WI38 (cell line): ENCODE measurements around the gene TMEM164.

Source experiments
- H3K4me3 ChIP-seq: 2 replicates; pipeline ENCODE4 v1.5.1; 2011; ENCODE audit warnings: low read depth, mild to moderate bottlenecking, control low read depth, low read length
- TF ChIP-seq, protein P1 (sequence below): IDR thresholded peaks from 2 replicates; pipeline ENCODE4 v1.5.1; 2012; ENCODE audit warnings: low read depth, mild to moderate bottlenecking, control low read depth, low read length

The TMEM164 gene

GRCh38 chrX:110159865-110160264 lies 157.0 kb downstream of the TMEM164 start:
- no peak overlapping the region for H3K4me3 ChIP-seq
- TF ChIP-seq, protein P1, sequence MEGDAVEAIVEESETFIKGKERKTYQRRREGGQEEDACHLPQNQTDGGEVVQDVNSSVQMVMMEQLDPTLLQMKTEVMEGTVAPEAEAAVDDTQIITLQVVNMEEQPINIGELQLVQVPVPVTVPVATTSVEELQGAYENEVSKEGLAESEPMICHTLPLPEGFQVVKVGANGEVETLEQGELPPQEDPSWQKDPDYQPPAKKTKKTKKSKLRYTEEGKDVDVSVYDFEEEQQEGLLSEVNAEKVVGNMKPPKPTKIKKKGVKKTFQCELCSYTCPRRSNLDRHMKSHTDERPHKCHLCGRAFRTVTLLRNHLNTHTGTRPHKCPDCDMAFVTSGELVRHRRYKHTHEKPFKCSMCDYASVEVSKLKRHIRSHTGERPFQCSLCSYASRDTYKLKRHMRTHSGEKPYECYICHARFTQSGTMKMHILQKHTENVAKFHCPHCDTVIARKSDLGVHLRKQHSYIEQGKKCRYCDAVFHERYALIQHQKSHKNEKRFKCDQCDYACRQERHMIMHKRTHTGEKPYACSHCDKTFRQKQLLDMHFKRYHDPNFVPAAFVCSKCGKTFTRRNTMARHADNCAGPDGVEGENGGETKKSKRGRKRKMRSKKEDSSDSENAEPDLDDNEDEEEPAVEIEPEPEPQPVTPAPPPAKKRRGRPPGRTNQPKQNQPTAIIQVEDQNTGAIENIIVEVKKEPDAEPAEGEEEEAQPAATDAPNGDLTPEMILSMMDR: no peak

DNA sequence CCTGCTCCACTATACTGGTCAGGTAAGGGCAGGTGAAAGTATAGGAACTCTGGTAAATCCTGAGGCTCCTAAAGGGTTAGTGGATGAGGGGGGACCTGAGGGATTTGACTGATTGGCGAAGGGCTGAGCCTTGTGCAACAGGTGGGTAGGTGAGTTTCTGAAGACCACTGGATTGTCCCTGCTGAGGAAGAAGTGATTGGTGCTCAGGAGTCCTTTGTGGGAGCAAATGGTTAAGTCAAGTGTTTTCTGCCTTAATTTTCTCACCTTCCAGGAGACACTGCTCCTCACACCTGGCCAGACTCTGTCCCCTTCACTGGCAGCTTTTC lies 158.4 kb downstream of the TMEM164 start:
- no peak overlapping the region for H3K4me3 ChIP-seq
- TF ChIP-seq, protein P1: no peak

DNA sequence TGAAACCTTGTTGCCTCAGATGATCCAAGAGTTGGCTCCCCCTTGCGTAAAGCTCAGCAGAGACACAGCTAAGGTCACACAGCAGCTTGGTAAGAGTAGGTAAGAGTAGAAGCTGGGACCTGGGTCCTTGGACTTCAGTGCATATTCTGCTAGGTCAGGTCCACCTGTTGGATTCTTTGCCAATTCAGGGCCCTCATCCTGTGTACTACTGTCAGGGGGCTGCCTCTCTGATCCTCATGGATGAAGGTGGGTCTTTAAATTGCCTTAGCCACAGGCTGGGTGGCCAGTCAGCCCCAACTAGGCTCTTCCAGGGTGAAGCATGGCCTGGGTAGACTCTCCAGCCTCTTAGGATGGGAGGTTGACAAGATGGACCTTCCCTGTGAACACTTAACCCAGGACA lies 159.2 kb downstream of the TMEM164 start:
- no peak overlapping the region for H3K4me3 ChIP-seq
- TF ChIP-seq, protein P1: no peak

DNA sequence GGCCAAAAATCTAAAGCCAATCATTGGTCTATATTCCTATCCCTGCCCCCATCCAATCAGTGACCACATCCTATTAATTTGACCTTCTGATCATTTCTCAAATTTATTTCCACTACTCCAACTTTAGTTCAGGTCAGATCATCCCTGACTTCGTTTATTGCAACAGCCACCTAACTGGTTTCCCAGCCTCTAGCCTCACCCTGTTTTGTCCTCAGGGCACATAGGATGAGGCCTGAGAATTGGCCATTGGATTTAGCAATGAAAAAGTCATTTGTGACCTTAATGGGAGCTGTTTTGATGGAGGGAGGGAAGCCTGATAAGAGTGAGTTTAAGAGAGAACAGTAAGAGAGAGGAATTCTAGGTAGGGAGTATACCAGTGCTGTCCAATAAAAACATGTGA lies 160.0 kb downstream of the TMEM164 start:
- H3K4me3 ChIP-seq: no peak overlapping the region
- TF ChIP-seq, protein P1: no peak

GRCh38 chrX:110163488-110163887 lies 160.6 kb downstream of the TMEM164 start:
- TF ChIP-seq, protein P1: no peak
- H3K4me3 ChIP-seq: no peak overlapping the region

- TF ChIP-seq, protein P1: peak; percentile 65
- H3K4me3 ChIP-seq: no peak overlapping the region
These were observed 165.1 kb downstream of the TMEM164 start for GRCh38 chrX:110167952-110168451.

GRCh38 chrX:110168585-110168984 lies 165.7 kb downstream of the TMEM164 start:
- no peak overlapping the region for H3K4me3 ChIP-seq
- TF ChIP-seq, protein P1: no peak
